SU-DHL-6 (cell line): ENCODE measurements around the gene VWA2.

Experiments
- CTCF ChIP-seq: fragments of 200-600 bp; sonication (generic); IDR thresholded peaks from one replicate; pipeline ENCODE4 v1.5.1; 2017; ENCODE audit warnings: antibody characterized with exemption, mild to moderate bottlenecking, low read length, moderate library complexity; ENCODE audit not compliant: insufficient read depth, poor library complexity, severe bottlenecking
- EZH2phosphoT487 ChIP-seq: fragments of 200-600 bp; sonication (generic), shearing (Covaris generic); conservative IDR thresholded peaks from 2 replicates; pipeline ENCODE4 v1.6.1; 2018; ENCODE audit warnings: mild to moderate bottlenecking, antibody characterized with exemption, low read length, moderate library complexity, mixed read lengths

GRCh38 chr10:114252883-114253282 lies 13.8 kb downstream of the VWA2 start:
- TF ChIP-seq CTCF: no peak
- TF ChIP-seq EZH2phosphoT487: no peak
